OCI-LY7 (cell line): ENCODE measurements around the gene GRIP1. TPM values are rescaled to one million over a fixed set of nuclear protein-coding genes. Genes with fewer than 3 reads are reported as not detected.
A peak's percentile ranks its signal among the peaks of the same experiment; 100 is the strongest.

ENCODE experiments used
- BruUV-seq: library from RNA; stranded (reverse); fragments of 400-500 nt; replicated peaks from 2 replicates; lab custom pipeline; 2021; lab: Mats Ljungman, UMichigan
- CTCF ChIA-PET: fragments of 300-600 bp; sonication (Branson Sonifier 250); formaldehyde crosslinking; loops from one replicate; lab custom pipeline; 2022; ENCODE audit warnings: antibody characterized with exemption; ENCODE audit not compliant: unreplicated experiment; lab: Charles Lee
- POLR2A ChIA-PET: fragments of 300-600 bp; sonication (Branson Sonifier 250); formaldehyde crosslinking; loops from one replicate; lab custom pipeline; 2022; ENCODE audit warnings: antibody characterized with exemption; lab: Charles Lee
- DNase-seq: peaks from one replicate; pipeline ENCODE4 v3.0.0-alpha.2; 2015; ENCODE audit warnings: low spot score
- H2AFZ ChIP-seq: fragments of 200-600 bp; sonication (generic), shearing (Covaris generic); 2 replicates; pipeline ENCODE4 v1.6.1; 2014; ENCODE audit warnings: mild to moderate bottlenecking, antibody characterized with exemption, low read length, moderate library complexity
- H3K27ac ChIP-seq: fragments of 200-600 bp; sonication (generic); 2 replicates; pipeline ENCODE4 v1.5.1; 2014; ENCODE audit warnings: mixed run types, low read depth, mild to moderate bottlenecking, moderate library complexity, low read length, inconsistent platforms; ENCODE audit not compliant: poor library complexity, severe bottlenecking
- H3K36me3 ChIP-seq: fragments of 200-600 bp; sonication (generic); 2 replicates; pipeline ENCODE4 v1.6.1; 2014; ENCODE audit warnings: mild to moderate bottlenecking, antibody characterized with exemption, low read length, moderate library complexity, mixed read lengths; ENCODE audit not compliant: insufficient read depth
- H3K4me1 ChIP-seq: fragments of 200-600 bp; sonication (generic); 2 replicates; pipeline ENCODE4 v1.5.1; 2014; ENCODE audit warnings: mild to moderate bottlenecking, low read length; ENCODE audit not compliant: insufficient read depth, poor library complexity, severe bottlenecking
- H3K4me2 ChIP-seq: fragments of 200-600 bp; sonication (generic); 2 replicates; pipeline ENCODE4 v1.6.1; 2014; ENCODE audit warnings: mild to moderate bottlenecking, low read length
- H3K4me3 ChIP-seq: fragments of 200-600 bp; sonication (generic); 2 replicates; pipeline ENCODE4 v1.5.1; 2014; ENCODE audit warnings: mild to moderate bottlenecking, low read depth, low read length; ENCODE audit not compliant: poor library complexity, severe bottlenecking
- H3K79me2 ChIP-seq: fragments of 200-600 bp; sonication (generic); 2 replicates; pipeline ENCODE4 v1.6.1; 2016; ENCODE audit warnings: low read depth, mild to moderate bottlenecking, low read length, moderate library complexity, mixed read lengths; ENCODE audit not compliant: insufficient read depth
- H3K9me2 ChIP-seq: fragments of 200-600 bp; sonication (generic); 2 replicates; pipeline ENCODE4 v1.6.1; 2016; ENCODE audit warnings: mild to moderate bottlenecking, low read length, mixed read lengths; ENCODE audit not compliant: insufficient read depth
- H3K9me3 ChIP-seq: fragments of 200-600 bp; sonication (generic); 2 replicates; pipeline ENCODE4 v1.6.1; 2014; ENCODE audit warnings: mild to moderate bottlenecking, mixed run types, low read length, mixed read lengths
- H4K20me1 ChIP-seq: fragments of 200-600 bp; sonication (generic); 2 replicates; pipeline ENCODE4 v1.6.1; 2014; ENCODE audit warnings: mild to moderate bottlenecking, antibody characterized with exemption, low read length, moderate library complexity, mixed read lengths; ENCODE audit not compliant: insufficient read depth
- EZH2phosphoT487 ChIP-seq: fragments of 200-600 bp; sonication (generic); IDR thresholded peaks from 2 replicates; pipeline ENCODE4 v1.6.1; 2018; ENCODE audit warnings: low read depth, borderline replicate concordance, mild to moderate bottlenecking, mixed run types, antibody characterized with exemption, low read length, moderate library complexity, mixed read lengths
- intact Hi-C: fragments of 100-400 bp; cut with micrococcal nuclease; formaldehyde crosslinking; loops from one replicate; pipeline ENCODE4 v1.10.0; 2022; ENCODE audit not compliant: unreplicated experiment
- total RNA-seq, 2 experiments: library from RNA; depleted of rRNA in 1 of 2; stranded (reverse); fragments of >200 nt in 1 of 2; shearing (Covaris generic) in 1 of 2; gene quantifications; 2 replicates each; pipeline ENCODE4 v1.2.3, GENCODE V29; 2014 to 2022
- TF ChIP-seq, protein P1 (sequence below): fragments of 200-600 bp; sonication (generic); conservative IDR thresholded peaks from 2 replicates; pipeline ENCODE4 v1.5.1; 2014; ENCODE audit warnings: mild to moderate bottlenecking, antibody characterized with exemption, low read length, moderate library complexity, mixed read lengths

Gene GRIP1
- total RNA-seq, 2 experiments from 2014 or later, result 4.1 to 7.6 TPM

DNA sequence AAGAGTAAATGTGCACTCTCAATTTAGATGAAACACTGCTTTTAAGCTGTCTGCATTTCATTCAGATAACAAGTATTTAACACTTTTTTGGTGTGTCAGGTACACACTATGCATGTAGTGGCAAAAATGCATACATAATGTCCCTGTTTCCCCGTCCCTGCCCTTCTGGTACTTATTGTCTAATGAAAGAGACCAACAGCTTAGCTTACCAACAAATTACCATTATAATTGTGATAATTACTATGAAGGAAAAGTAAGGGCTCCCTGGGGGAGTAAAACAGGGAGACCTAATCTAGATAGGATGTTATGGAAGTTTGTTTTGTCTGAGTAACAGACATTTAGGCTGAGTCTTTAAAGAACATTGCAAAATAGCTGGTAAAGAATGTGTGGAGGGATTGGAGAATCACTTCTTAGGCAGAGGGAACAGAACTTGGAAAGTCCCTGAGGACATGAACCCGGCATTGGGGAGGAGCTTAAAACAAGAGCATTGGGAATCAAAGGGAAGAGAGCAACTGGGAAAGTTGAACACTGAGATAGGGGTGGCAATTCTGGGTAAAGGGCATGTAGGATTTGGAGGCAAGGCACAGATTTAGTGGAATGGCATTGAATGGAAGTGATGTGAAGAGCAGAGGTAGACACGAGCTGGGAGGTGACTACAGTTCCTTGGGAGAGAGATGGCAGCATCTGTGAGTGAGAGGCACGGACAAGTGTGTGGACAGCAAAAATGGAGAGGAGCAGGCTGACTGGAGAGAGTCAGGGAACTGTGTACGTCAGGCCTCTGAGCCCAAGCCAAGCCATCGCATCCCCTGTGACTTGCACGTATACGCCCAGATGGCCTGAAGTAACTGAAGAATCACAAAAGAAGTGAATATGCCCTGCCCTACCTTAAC lies 181.6 kb downstream of the GRIP1 start:
- Histone ChIP-seq H4K20me1 (no peaks in the 10 kb centered on the region), H3K4me2 (no peak overlapping the region), H3K27ac (no peak overlapping the region), H3K36me3 (no peaks in the 10 kb centered on the region), H3K79me2 (no peaks in the 10 kb centered on the region), H3K9me3 (no peaks in the 10 kb centered on the region), H2AFZ (no peak overlapping the region; the same call in 1 of the 2 replicates), H3K4me3 (no peak overlapping the region), H3K9me2 (no peaks in the 10 kb centered on the region), H3K4me1 (no peaks in the 10 kb centered on the region)
- intact Hi-C loops, result no loop called here
- BruUV-seq, result no TSS peak
- DNase-seq, result no peak
- ChIA-PET POLR2A (interaction anchor here (0.6 to 3.0 kb wide), 7 partner anchors 8 to 1324 kb away, joined by 3 to 10 read pairs (median 3); no protein-coding TSS in a partner anchor), CTCF (no interaction called here)
- TF ChIP-seq EZH2phosphoT487, result no peak
- TF ChIP-seq, protein P1, sequence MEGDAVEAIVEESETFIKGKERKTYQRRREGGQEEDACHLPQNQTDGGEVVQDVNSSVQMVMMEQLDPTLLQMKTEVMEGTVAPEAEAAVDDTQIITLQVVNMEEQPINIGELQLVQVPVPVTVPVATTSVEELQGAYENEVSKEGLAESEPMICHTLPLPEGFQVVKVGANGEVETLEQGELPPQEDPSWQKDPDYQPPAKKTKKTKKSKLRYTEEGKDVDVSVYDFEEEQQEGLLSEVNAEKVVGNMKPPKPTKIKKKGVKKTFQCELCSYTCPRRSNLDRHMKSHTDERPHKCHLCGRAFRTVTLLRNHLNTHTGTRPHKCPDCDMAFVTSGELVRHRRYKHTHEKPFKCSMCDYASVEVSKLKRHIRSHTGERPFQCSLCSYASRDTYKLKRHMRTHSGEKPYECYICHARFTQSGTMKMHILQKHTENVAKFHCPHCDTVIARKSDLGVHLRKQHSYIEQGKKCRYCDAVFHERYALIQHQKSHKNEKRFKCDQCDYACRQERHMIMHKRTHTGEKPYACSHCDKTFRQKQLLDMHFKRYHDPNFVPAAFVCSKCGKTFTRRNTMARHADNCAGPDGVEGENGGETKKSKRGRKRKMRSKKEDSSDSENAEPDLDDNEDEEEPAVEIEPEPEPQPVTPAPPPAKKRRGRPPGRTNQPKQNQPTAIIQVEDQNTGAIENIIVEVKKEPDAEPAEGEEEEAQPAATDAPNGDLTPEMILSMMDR, result no peak

DNA sequence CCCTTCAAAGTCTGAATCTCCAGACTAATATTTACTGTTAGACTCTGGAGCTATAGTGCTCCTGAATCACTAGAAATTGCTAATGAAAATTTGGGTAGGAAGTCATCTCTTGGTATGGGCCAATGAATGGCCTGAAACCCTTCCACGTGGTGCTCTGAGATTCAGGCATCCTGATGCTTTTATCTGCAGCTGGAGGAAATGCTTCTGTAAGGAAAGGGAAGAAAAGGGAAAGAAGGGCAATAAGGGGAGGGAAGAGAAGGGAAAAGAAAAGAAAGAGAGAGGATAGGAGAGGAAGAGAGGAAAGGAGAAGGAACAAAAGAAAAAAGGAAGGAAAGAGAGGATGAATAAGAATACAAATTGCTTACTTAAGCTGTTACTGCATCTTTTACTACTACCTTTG lies 182.3 kb downstream of the GRIP1 start:
- ChIA-PET CTCF (interaction anchor here (0.6 kb wide), 1 partner anchor 194 kb away, joined by 24 read pairs; the partner anchor contains the start of gene HELB), POLR2A (interaction anchor here (0.6 to 3.0 kb wide), 7 partner anchors 8 to 157 kb away, joined by 3 to 10 read pairs (median 4); no protein-coding TSS in a partner anchor)
- intact Hi-C loops, result no loop called here
- Histone ChIP-seq H4K20me1 (no peaks in the 10 kb centered on the region), H3K9me3 (no peaks in the 10 kb centered on the region), H3K4me2 (no peak overlapping the region), H3K4me3 (no peak overlapping the region), H2AFZ (peak overlapping the region; percentile 47; the same call in 1 of the 2 replicates), H3K79me2 (no peaks in the 10 kb centered on the region), H3K4me1 (no peaks in the 10 kb centered on the region), H3K36me3 (no peaks in the 10 kb centered on the region), H3K27ac (no peak overlapping the region), H3K9me2 (no peaks in the 10 kb centered on the region)
- TF ChIP-seq, protein P1, result no peak
- no peak for TF ChIP-seq EZH2phosphoT487
- DNase-seq, result no peak
- no TSS peak for BruUV-seq
